Measurements from ENCODE around the gene VASH1. TPM values are rescaled to one million over a fixed set of nuclear protein-coding genes. Genes with fewer than 3 reads are reported as not detected.
A peak's percentile ranks its signal among the peaks of the same experiment; 100 is the strongest.

The VASH1 gene
- total RNA-seq, 1 donor, result 4.4 TPM

DNA sequence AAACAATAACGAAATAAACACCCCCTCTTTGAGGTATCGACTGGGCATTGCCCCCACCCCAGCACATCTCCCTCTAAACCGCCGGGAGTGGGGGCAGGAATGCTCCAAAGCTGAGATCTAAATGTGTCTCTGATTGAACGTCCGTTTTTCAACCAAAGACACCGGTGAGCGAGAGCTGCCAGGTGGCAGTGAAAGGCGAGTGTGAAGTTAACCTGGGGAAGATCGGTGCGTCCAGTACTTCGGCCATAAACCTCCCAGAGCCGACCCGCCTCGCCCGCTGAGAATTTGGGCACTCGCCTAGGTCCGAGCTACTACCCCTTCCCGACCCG is 50.8 kb downstream of the VASH1 start:
- DNase-seq (ENCODE audit: low read depth), result no peak
- TF ChIP-seq, protein P1, sequence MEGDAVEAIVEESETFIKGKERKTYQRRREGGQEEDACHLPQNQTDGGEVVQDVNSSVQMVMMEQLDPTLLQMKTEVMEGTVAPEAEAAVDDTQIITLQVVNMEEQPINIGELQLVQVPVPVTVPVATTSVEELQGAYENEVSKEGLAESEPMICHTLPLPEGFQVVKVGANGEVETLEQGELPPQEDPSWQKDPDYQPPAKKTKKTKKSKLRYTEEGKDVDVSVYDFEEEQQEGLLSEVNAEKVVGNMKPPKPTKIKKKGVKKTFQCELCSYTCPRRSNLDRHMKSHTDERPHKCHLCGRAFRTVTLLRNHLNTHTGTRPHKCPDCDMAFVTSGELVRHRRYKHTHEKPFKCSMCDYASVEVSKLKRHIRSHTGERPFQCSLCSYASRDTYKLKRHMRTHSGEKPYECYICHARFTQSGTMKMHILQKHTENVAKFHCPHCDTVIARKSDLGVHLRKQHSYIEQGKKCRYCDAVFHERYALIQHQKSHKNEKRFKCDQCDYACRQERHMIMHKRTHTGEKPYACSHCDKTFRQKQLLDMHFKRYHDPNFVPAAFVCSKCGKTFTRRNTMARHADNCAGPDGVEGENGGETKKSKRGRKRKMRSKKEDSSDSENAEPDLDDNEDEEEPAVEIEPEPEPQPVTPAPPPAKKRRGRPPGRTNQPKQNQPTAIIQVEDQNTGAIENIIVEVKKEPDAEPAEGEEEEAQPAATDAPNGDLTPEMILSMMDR (IDR thresholded peaks at IDR 0.05; ENCODE audit: insufficient read depth, low read length), result no peak

DNA sequence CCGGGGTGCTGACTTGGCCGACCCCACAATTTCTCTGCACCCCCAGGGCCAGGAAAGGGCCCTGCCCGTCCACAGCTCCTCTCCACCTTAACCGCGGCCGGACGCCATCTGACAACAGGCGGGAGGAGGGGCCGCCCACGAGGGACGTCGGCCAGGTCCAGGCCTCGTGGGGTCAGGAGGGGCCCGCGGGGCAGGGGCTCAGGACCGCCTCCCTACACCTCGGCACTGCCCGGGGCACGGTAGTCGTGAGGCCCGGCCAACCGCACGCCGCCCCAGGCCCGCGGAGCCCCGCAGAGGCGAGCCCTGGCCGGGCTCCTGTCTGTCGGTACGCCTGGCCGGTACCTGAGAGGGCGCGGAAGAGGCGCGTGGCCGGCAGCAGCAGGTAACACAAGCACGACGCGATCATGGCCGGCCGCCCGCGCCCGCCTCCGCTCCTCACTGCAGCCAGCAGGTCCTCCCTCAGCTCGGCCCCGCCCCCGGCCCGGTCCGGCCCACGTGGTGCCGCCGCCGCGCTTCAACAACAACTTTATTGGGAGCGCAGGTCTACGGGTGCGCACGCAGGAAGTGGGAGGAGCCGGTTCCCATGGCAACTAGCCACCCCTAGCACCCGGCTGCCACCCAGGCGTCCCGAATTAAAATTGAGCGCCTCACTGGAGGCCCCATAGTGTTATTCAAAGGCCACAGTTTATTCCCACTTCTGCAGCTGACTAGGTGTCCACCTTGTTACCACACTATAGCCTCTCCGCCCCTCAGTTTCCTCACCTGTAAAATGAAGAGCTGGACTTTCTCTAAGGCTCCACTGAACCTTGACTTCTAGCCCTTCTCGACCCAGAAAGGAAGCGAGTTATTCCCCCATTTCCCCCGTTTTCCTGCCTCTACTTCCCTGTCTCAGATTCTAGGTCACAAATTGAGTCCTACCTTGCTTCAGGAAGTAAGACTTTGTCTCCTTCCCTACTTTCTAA is 51.4 kb downstream of the VASH1 start, which contains the start of gene ANGEL1:
ANGEL1 (minus strand) TSS at position 461 of the 962 bp plus-strand sequence; CDS start at position 406, 55 bp downstream.
- peak within 1 kb of the TSS; percentile 77 for H3K4me3 ChIP-seq (ENCODE audit: low read depth, low read length)
- DNase-seq (ENCODE audit: low read depth), result peak; percentile 91
- TF ChIP-seq, protein P1 (IDR thresholded peaks at IDR 0.05; ENCODE audit: insufficient read depth, low read length), result no peak

More for the DNA sequence above, 50.8 kb downstream of the VASH1 start:
- peak overlapping the region; percentile 77 for H3K4me3 ChIP-seq (ENCODE audit: low read depth, low read length)

DNA sequence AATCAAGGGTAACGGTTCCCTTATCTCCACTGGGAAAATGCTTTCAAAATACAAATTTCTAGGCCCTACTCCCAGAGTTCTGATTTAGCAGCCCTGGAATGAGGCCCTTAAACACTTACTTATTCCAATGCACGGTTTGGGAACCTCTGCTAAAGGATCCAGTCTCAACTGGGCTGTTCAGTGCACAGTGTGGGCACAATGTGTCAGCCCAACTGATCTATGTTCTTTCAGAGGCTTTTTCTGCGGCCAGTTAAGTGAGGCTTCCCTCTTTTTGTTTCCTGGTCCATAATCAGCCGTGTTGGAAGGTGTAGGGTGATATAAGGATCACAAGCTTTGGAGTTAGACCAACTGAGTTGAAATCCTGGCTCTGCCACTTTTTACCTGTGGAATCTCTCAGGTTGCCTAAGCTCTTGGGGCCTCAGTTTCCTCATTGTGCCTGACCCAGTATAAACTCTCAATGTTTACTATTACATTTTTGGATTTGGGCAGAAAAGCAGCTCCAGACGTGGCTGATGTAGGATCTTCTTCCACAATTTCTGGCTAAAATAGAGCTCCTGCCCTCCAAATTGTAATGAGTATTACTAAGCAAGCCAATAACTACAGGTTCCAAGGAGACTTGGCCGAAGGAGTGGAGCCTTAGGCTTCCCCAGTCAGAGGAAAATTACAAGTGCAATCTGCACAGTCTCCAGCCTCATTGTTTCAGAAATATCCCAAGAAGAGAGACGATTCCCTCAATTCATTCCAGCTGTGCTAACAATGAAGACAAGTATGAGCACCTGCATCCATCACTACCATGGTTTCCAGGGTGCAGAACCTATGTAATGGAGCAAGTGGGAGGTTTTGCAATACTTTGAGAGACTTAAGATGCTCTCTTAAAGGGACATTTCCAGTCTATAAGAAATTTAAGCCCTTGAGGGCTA is 53.7 kb downstream of the VASH1 start:
- no peak overlapping the region for H3K4me3 ChIP-seq (ENCODE audit: low read depth, low read length)
- TF ChIP-seq, protein P1 (IDR thresholded peaks at IDR 0.05; ENCODE audit: insufficient read depth, low read length), result no peak

DNA sequence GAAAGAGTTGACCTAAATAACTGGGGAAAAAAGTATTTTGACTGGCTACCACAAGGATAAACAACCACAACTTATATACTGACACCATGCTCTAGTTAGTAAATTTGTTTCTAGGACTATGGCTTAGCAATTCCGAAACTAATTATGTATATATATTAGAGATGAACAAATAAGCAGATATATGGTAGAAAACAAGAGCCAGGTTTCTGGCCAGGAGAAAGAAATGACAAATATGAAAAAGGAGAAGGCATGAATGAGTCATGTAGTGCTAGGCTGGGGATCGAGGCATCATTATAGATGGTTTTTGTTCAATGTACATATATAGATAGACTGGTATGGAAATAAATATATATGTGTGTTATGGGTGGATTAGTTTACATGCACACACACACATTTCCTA is 59.4 kb downstream of the VASH1 start:
- TF ChIP-seq, protein P1 (IDR thresholded peaks at IDR 0.05; ENCODE audit: insufficient read depth, low read length), result no peak
- no peak for DNase-seq (ENCODE audit: low read depth)
- H3K4me3 ChIP-seq (ENCODE audit: low read depth, low read length), result no peak overlapping the region

More for the DNA sequence above, 53.7 kb downstream of the VASH1 start:
- peak; percentile 28 for DNase-seq (ENCODE audit: low read depth)

DNA sequence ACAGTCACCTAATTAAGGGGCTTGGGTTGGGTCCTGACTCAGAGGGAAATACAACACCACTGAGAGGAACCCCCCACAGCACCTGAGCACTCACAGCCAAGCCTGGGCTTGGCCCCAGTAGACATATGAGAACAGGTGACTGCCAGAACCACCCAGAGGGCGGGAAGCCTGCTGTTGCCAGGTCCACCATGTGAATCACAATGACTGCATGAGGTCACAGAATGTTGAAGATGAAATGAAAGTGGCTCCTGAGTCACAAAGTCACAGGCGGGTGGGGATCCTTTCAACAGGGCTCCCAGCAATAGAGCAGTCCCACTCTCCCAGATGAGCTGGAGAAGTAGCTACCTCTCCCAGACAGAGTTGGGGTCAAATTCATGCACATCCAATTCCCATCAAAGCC is 64.9 kb downstream of the VASH1 start, which contains the start of gene LRRC74A:
LRRC74A (plus strand) TSS at position 287 of the 400 bp plus-strand sequence. CDS start 290 bp downstream, outside the sequence.
- TF ChIP-seq, protein P1 (IDR thresholded peaks at IDR 0.05; ENCODE audit: insufficient read depth, low read length), result no peak
- H3K4me3 ChIP-seq (ENCODE audit: low read depth, low read length), result no peak within 1 kb of the TSS
- no peak for DNase-seq (ENCODE audit: low read depth)

DNA sequence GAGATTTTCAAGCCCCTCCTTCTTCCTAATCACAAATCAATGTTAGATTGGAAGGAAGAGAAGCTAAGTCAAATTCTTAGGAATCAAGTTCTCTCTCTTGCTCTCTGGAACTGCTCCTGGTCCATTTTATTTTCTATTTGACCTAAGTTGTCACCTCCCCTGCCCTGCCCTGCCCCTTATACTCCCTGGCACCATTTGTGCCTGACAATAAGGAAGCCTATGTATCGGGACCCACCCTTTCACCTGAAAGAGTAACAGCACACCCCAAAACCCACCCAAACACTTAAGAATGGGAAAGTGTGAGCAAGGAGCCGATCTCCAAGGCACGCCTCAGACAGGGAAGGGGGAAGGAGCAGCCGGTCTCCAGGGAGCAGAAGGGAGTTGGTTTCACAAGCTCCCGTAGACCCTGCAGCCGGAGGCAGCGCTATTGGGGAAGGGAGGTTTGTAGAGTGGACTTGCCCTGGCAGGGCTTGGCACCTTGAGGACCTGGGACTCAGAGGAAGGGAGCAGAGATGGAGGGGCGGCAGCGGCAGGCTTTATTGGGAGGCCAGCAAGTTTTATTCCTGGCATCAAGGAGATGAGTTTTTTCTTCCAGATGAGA is 66.5 kb downstream of the VASH1 start:
- TF ChIP-seq, protein P1 (IDR thresholded peaks at IDR 0.05; ENCODE audit: insufficient read depth, low read length), result no peak
- peak; percentile 36 for DNase-seq (ENCODE audit: low read depth)
- peak overlapping the region; percentile 53 for H3K4me3 ChIP-seq (ENCODE audit: low read depth, low read length)

Data from fibroblast of the aortic adventitia (primary cell).